Aorta (tissue), 5 donors: ENCODE measurements around the gene UNC119B. TPM values are rescaled to one million over a fixed set of nuclear protein-coding genes. Genes with fewer than 3 reads are reported as not detected.

Experiments
- ATAC-seq: fragments of 200-7000 bp; cut with Tn5 transposase; one replicate; pipeline ENCODE4 v1.9.1; 2022; ENCODE audit warnings: moderate library complexity; ENCODE audit not compliant: low FRiP score
- DNase-seq, 2 donors: peaks; one replicate each; pipeline ENCODE4 v3.0.0-alpha.2; 2020
- H3K27ac ChIP-seq, 2 donors: one replicate each; pipeline ENCODE4 v1.5.1; 2013; ENCODE audit warnings: low read length in 2 of 2, mild to moderate bottlenecking in 2 of 2, moderate library complexity in 2 of 2, control low read depth in 1 of 2, inconsistent platforms in 1 of 2, low read depth in 1 of 2
- H3K27me3 ChIP-seq, 2 donors: one replicate each; pipeline ENCODE4 v1.6.1; 2013; ENCODE audit warnings: control low read depth in 1 of 2, low read length in 1 of 2, mild to moderate bottlenecking in 1 of 2, moderate library complexity in 1 of 2; ENCODE audit not compliant: insufficient read depth in 2 of 2, control insufficient read depth in 1 of 2
- H3K36me3 ChIP-seq, 2 donors: one replicate each; pipeline ENCODE4 v1.6.1; 2013; ENCODE audit warnings: control low read depth in 1 of 2, low read length in 1 of 2, mild to moderate bottlenecking in 1 of 2; ENCODE audit not compliant: insufficient read depth in 2 of 2, control insufficient read depth in 1 of 2
- H3K4me1 ChIP-seq, 2 donors: one replicate each; pipeline ENCODE4 v1.6.1; 2013; ENCODE audit warnings: low read length in 2 of 2, control low read depth in 1 of 2, mild to moderate bottlenecking in 1 of 2, moderate library complexity in 1 of 2; ENCODE audit not compliant: insufficient read depth in 2 of 2, control insufficient read depth in 1 of 2
- H3K4me3 ChIP-seq, 2 donors: one replicate each; pipeline ENCODE4 v1.5.1; 2013; ENCODE audit warnings: low read length in 2 of 2, control low read depth in 1 of 2, mild to moderate bottlenecking in 1 of 2
- H3K9me3 ChIP-seq: one replicate; pipeline ENCODE4 v1.6.1; 2013; ENCODE audit warnings: mild to moderate bottlenecking, low read length; ENCODE audit not compliant: control insufficient read depth
- WGBS, 2 donors: extraction: QIAGEN DNeasy Blood & Tissue Kit; methylation state at CpG; one replicate each; pipeline ENCODE4 v1.1.7; 2013; 5-methylcytosine and 5-hydroxymethylcytosine counted together
- intact Hi-C, 2 donors: fragments of 100-400 bp; cut with DNase I; formaldehyde crosslinking; loops; one replicate each; pipeline versions ENCODE4 v1.14.2 to v1.15.0; 2022
- polyA plus RNA-seq, 2 donors: library from polyadenylated mRNA; stranded (reverse); fragments of 200-250 nt; gene quantifications; one replicate each; pipeline ENCODE4 v1.2.3, GENCODE V29; 2013
- total RNA-seq, 2 donors: library from RNA; stranded (reverse); fragmentation: NEBNext Ultra II Directional; extraction: Animal tissue kit (Norgen Biotek cat#: 25700); gene quantifications; one replicate each; pipeline ENCODE4 v1.2.1, GENCODE V29; 2021
- donor health status: healthy with polysubstance abuse.
- donor health status: Bipolar disorder and iron deficiency.
- donor health status: DM: no; HTN: no; CAD: no.
- donor health status: DM: no; HTN: no; CAD: no.
- donor health status: DM: yes; HTN: yes; CAD: no.

Gene UNC119B
- total and polyA plus RNA-seq, 4 donors = 13.6 to 24.4 (median 17.2) TPM

DNA sequence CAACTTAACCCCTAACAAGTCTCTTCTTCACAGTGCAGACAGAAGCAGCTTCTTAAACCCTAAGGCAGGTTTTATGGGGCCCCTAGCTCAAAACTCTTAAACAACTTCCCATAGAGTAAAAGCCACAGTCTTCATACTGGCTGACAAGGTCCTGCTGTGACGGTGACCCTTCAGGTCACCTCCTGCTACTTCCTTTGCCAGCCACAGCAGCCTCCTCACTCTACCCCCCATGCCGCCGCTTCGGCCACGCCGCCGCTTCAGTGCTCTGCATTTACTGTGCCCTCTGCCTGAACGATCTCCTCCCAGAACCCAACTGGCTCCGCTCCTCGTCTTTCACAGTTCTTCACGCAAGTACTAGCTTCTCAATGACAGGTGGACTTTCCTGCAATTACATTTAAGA, 60.8 kb downstream of the UNC119B start:
- no peak overlapping the region for H3K4me3 ChIP-seq
- H3K9me3 ChIP-seq = no peaks in the 10 kb centered on the region
- peaks cover 0 to 6% of the 10 kb centered on the region in 2 donors for H3K36me3 ChIP-seq
- H3K4me1 ChIP-seq = no peaks in the 10 kb centered on the region
- no peak overlapping the region for H3K27ac ChIP-seq
- intact Hi-C loops = no loop called here
- ATAC-seq (no peak), DNase-seq (no peak)
- 77 to 79% methylated on average over 11 of the region's 11 CpGs for WGBS, 2 donors
- H3K27me3 ChIP-seq = no peaks in the 10 kb centered on the region

Other genes starting within 250 kb of the UNC119B start
- 10 to 100 TPM; 91.2 to 96.6 TPM for gene SRSF9, start 240.7 kb upstream of the UNC119B start, total RNA-seq
- 10 to 100 TPM; 77.5 to 95.8 TPM for gene SRSF9, start 240.7 kb upstream of the UNC119B start, polyA plus RNA-seq
- gene DYNLL1, start 214.3 kb upstream of the UNC119B start, total RNA-seq = 100 to 1,000 TPM; 236 to 262 TPM
- gene DYNLL1, start 214.3 kb upstream of the UNC119B start, polyA plus RNA-seq = 100 to 1,000 TPM; 287 to 686 TPM
- 10 to 100 TPM; 12.0 to 18.3 TPM for gene COQ5, start 181.3 kb upstream of the UNC119B start, total RNA-seq
- 10 to 100 TPM; 25.0 to 26.0 TPM for gene COQ5, start 181.3 kb upstream of the UNC119B start, polyA plus RNA-seq
- 100 to 1,000 TPM; 184 to 200 TPM for gene RNF10, start 176.1 kb upstream of the UNC119B start, total RNA-seq
- 100 to 1,000 TPM in 1 of 2 donors, 10 to 100 TPM in 1; 74.0 to 156 TPM for gene RNF10, start 176.1 kb upstream of the UNC119B start, polyA plus RNA-seq
- 10 to 100 TPM; 18.2 to 26.0 TPM for gene POP5, start 129.1 kb upstream of the UNC119B start, total RNA-seq
- 10 to 100 TPM; 33.8 to 69.7 TPM for gene POP5, start 129.1 kb upstream of the UNC119B start, polyA plus RNA-seq
- gene CABP1, start 69.8 kb upstream of the UNC119B start, total RNA-seq = 1 to 10 TPM; 1.7 to 3.0 TPM
- 1 to 10 TPM in 1 of 2 donors, not detected in 1; 1.7 TPM for gene CABP1, start 69.8 kb upstream of the UNC119B start, polyA plus RNA-seq
- 10 to 100 TPM; 67.4 to 92.0 TPM for gene MLEC, start 23.3 kb upstream of the UNC119B start, total RNA-seq
- gene MLEC, start 23.3 kb upstream of the UNC119B start, polyA plus RNA-seq = 10 to 100 TPM; 19.7 to 27.7 TPM
- gene ACADS, start 15.4 kb downstream of the UNC119B start, total RNA-seq = 10 to 100 TPM; 11.3 to 15.6 TPM
- gene ACADS, start 15.4 kb downstream of the UNC119B start, polyA plus RNA-seq = 10 to 100 TPM; 29.2 to 36.9 TPM
- gene SPPL3, start 193.9 kb downstream of the UNC119B start, total RNA-seq = 10 to 100 TPM; 33.1 to 48.9 TPM
- 10 to 100 TPM in 1 of 2 donors, 1 to 10 TPM in 1; 5.4 to 21.7 TPM for gene SPPL3, start 193.9 kb downstream of the UNC119B start, polyA plus RNA-seq